ENCODE data around the gene TRAF4.

TRAF4 gene, protein sequence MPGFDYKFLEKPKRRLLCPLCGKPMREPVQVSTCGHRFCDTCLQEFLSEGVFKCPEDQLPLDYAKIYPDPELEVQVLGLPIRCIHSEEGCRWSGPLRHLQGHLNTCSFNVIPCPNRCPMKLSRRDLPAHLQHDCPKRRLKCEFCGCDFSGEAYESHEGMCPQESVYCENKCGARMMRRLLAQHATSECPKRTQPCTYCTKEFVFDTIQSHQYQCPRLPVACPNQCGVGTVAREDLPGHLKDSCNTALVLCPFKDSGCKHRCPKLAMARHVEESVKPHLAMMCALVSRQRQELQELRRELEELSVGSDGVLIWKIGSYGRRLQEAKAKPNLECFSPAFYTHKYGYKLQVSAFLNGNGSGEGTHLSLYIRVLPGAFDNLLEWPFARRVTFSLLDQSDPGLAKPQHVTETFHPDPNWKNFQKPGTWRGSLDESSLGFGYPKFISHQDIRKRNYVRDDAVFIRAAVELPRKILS

DNA sequence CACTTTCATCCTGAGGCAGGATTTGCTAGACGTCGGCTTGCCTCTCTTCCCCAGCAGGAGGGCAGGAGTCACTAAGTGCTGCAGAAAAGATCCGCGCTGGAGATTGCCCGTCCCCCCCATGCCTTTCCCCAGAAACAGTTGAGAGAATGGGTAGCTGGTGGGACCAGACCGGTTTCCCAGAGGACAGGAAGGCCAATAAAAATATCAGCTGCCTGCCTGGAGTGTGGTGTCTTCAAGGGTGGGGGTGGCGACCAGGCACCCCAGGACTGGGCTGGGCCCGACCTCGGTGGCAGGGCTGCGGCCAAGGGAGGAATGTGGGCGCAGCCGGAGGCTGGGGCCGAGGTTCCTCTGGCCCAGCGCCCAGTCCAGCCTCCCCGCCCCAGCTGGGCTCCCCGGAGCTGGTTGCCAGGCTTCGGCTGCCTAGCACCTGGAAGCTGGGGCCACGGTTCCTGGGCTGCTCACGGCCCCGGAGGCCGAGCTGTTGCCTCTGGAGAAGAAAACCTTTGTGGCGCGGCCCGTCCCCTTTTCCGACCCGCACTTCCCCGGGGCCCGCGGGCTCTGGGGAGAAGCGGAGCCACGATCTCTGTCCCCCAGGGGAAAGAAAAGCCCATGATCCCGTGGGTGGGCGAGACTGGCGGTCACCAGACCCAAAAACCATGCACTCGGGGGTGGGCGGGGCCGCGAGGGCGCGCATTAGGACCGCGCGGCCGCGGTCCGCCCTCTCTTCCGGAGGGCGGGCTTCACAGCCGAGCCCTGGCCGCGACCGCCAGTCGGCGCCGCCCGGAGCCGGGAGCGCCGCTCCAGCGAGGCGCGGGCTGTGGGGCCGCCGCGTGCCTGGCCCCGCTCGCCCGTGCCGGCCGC, at the start of gene TRAF4:
TSS of gene TRAF4 (plus strand) at position 769 of the 861 bp plus-strand sequence. CDS start 102 bp downstream, outside the sequence.
- DNase-seq, result peak; percentile 73

DNA sequence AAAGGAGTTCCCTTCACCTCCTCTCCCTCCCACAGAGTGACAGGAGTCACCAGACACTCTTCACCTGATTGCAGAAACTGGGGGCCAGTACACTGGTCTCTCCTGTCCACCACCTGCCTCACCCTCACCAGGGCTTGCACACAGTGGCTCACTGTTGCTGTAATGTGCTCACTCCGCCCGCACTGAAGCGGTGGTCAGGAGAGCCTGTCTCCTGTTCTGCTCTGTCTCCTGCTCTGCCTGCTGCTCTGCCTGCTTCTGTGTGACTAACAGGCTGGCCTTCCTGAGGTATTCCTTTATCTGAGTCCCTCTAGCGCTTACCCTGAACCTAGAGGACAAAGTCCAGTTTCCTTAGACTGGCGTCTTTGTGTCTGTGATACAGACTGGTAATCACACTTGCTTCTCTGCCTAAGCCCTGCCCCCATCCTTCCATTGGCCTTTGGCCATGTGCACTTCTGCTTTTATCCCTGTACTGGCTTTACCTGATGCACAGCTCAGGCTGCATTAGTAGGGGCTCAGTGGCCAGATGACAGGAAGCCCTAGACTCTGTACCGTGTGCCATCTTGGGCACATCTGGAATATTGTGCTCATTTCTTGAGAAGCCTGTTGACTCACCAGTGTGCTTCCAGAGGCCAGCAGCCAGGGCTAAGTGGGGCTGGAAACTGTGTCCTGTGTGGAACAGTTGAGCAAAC, 45.4 kb upstream of the TRAF4 start:
- no peak for DNase-seq

DNA sequence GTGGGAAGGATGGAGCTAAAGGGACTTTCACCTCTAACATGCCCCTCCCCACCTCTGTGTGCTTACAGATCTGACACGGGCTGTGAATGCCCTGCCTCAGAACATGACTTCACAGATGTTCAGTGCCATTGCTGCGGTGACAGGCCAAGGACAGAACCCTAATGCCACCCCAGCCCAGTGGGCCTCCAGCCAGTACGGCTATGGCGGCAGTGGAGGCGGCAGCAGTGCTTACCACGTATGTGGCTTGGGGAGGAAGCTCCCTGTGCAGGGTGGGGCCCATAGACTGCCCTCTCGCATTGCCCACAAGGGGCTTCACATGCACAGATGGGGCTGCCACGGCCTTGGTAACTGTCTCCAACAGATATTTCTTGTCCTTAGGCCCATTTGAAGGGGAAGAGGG, 43.5 kb upstream of the TRAF4 start:
- no peak for DNase-seq

DNA sequence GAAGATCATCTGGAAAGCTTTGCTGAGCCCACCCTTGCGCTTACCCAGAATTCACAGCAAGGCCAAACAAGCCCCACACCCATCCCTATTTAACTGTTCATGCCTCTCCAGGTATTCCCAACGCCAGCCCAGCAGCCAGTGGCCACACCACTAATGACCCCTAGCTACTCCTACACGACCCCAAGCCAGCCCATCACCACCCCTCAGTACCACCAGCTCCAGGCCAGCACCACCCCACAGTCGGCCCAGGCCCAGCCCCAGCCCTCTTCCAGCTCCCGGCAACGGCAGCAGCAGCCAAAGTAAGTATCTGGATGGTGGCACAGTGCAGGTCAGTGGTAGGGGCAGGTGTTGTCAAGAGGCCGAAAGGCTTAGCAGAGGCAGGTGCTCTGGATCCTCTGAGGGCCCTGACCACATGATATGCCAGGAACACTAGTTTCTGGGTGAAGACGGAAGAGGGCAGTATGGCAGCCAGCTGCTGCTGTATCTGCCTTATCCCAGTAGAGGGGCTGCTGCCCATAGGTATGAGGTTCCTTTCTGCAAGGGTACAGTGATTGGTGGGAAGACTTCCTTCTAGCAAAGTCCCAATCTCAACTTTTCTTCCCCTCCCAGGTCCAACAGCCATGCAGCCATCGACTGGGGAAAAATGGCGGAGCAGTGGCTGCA, 42.9 kb upstream of the TRAF4 start:
- DNase-seq, result no peak

DNA sequence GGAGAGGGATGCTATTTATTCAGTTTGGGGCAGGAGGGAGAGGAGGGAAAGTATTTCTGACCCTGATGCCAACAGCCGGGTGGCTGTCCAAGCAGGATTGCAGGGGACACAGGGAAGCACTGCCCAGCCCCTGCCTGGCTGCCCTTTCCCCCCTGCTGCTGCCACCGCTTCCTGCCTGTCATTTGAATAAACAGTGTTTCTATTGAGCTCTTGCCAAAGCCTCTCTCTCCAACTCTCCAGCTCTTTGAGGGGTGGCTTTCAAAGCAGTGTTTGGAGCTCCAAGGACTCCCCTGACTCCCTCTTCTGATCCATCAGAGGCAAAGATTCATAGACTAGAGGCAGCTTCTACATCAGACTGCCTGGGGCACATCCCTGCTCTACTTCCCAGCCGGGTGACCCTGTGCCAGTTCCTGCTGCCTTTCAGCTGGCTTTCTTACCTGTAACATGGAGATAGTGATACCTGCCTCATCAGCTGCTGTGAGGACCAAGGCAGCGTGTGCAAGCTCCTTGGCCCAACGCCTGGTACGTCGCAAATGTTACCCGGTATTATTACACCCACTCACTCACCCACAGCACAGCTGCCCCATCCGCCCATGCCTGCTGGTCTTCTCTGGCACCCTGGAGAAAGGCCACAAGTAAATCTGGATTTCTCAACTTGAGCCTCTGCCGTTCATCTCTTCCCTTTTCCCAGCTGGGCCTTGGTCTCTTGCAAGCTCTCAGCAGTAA, 41.6 kb upstream of the TRAF4 start:
- no peak for DNase-seq

DNA sequence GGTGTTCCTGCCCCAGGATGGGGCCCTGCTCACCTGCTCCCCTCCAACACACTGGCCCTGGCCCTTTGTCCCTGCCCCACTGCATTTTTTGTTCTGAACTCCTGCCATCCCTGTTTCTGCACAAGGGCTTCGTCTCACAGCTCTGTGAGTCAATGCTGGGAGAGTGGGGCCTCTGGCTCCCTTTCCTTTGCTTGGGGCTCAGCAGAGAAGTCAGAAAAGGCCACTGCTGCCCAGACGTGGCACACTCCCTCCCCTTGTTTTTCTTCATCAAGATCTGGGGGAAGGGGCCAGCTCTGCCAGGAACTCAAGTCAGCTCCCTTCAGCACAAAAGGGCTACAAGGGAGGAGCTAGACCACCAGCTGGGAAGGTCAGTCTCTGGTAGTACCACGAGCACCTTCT, 41.1 kb upstream of the TRAF4 start:
- no peak for DNase-seq

DNA sequence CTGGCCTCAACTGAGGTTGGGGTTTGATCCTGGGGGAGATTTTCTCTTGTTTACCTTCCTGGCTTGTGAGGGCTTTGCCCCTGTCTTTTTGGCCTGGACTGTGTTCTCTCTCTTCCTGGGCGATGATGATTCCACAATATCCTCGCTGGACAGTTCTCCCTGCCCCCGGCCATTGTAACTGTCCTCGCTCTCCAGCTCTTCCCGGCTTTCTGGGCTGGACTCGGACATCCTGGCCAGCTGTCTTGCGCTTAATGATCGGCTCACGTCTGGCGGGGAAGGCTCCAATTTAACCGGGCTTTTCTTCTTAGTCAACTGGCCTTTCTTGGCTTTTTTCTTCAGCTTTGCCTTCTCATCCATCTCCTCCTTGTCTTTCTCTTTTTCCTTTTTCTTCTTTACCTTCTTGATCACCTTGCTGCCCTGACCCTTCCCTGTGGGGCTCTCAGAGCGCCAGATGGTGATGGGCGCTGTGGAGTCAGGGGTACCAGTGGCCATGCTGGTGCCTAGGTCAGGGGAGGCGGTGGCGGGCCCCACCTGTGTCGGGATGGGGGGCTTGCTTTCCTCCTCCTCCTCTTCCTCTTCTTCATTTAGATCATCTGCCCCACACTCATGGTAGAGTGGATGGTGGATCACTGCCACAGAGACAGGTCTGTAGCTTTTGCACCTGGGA, 40.1 kb upstream of the TRAF4 start:
- no peak for DNase-seq

DNA sequence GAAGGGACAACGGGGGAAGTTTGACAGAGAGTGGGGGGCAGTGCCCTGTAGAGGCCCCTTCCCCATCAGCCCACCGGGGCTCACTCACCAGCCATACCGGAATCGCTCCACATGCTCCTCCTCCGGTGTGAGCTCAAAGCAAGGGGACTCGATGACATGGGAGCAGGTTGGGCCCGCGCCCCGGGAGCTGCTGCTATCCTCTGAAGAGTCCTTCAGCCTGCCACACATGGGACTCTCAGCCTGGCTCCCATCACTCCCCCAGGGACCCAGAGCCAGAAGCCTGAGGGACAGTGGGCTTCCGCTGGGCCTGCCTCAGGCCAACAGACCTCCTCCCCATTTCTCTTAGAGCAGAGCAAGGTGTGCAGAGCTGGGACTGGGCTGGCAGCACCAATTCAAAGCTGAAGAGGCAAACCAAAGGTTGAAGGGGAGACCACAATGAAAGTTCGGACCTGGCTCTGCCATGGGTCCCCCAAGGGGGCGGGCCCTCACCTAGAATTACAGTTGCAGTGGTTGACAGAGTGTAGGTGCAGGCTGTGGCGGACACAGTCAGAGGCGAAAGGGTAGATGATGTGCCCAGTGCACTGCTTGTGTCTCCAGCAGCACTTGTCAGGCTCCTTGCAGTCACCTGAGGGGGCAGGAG, 39.5 kb upstream of the TRAF4 start:
- DNase-seq, result no peak

DNA sequence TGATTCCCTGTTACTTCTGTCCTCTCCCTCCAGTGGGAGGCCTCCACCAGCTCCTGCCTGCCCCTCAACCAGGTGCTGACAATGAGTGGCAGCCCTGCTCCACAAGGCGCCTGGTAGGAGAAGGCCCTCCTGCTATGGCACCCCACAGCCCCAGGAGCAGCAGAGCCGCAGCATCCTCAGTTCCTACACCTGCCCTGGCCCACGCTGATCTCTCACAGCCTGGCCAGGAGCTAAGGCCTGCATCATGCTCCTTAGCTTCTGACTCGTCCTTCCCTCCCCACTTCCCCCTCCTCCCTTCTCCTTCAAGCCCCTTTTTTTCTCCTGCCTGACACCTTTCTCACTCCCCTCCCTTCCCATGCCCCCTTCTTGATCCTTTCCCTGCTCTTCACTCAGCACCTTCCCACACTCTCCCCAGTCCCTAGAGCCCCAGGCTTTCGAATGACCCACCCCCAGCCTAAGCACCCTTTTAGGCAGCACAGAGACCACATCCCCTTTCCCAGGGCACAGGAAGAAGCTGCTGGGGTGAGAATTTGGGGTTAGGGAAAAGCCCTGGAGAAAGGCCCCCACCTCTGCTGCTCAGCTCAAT, 38.6 kb upstream of the TRAF4 start:
- no peak for DNase-seq

DNA sequence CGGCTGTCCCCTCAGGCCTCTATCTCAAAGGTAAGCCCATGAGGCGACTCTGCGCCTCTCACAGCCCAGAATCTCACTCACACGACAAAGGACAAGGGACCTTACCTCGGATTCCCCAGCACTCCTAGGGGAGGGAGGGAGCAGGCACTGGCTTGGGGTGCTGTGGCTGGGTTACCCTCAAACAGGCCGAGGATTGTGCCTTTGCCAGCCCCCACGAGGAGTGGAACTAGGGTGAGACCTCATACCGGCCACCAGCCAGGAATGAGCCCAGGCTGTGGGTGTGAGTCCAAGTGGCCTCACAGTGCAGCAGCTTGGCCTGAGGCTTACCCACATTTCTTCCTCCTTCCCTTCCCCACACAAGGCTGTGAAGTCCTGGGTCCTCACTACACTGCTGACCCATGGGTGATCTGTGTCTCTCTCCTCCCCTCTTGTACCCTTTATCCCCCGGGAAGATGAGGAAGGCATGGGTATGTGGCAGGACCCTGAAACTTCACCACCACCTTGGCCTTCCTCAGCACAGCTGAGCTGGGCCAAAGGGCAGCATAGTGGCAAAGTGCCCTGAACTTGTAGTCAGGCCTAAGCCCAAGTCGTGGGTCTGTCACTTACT, 38.0 kb upstream of the TRAF4 start:
- DNase-seq, result no peak

DNA sequence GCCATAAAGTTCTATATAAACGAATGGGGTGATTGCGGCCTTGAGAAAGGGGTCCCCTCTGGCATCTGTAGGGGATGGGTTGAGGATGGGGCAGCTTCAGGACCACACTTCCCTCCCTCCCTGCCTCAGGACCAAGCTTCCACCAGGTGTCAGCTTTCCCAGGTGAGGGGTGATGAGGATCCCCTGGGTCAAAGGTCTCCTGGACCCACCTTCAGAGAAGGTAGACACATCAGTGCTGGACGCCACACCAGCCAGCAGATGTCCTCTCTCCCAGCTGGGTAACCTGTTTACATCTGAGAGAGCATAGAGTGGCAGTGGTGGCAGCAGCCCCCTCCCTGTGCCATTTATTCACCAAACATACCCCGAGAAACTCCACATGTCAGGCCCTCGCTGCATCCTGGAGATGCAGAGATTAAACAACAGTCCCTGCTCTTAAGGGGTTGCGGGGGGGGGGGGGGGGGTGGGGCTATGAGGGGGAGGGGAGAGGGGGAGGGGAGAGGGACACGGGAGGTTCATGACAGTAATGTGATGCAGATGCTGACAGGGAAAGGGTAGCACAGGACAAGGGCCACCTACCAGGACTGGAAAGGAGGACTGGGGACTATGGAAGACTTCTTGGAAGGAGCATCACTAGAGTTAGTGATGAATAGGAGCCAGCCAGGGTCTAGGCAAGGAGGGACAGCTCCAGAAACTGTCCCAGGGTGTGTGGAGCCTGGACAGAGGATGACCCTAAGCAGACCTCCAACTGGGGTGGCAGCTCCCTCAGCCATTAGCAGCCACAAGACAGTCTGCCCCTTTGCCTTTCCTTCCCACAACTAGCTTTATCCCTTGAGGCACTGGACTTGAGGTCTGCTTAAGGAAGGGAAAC, 37.1 kb upstream of the TRAF4 start:
- no peak for DNase-seq

DNA sequence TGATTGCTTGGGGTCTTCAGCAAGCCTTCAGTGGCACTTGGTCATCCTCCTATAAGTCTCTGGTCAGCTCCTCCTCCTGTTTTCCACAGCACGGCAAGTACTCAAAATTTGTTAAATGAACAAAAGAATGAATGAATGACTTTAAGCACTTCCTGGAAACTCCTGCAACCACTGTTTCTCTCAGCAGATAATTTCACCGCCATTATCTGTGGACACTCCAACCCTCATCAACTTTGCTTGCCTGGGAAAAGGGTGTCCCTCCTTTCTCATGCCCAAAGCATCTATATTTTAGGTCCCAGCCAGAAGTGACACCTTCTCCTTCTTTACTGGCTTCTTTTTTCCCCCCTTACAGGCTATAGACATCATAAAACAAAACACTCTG, 36.5 kb upstream of the TRAF4 start:
- DNase-seq, result no peak

DNA sequence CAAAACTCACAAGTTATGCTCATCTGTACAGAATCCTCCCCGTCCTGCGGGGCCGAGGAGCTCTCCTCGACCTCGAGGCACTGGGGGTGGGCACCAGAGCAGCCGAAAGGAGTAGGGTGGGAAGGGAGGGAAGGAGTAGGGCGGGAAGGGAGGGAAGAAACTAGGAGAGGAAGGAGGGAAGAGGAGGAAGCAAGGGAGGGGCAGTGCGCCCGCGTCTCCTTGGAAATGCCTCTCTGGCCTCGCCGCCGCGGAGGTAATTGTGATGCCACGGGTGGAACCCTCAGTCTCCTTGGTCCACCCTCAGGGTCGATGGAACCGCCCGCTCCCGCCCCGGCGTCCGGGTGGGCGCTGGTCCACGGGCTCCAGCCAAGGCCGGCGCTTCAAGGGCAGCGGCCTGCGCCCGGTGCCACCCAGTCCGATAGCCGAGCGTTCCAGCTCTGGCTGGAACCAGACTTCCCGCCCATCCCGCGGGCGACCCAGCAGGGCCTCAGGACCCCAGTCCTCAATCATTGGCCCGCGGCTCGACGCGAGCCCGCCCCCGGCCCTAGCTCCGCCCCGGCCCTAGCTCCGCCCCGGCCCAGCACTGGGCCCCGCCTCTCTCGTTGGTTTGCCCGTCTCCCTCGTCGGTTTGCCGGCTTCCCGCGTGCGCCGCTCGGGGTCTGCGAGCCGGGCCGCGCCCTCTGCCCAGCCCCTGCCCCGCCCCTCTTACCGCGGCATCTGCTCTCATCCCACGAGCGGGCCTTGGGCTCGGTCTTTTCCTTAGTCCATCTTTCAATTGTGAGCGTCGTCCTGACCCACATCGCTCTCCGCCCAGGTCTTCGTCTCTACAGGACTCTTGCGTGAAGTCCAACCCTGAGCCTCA, 32.7 kb upstream of the TRAF4 start:
- peak; percentile 89 for DNase-seq

DNA sequence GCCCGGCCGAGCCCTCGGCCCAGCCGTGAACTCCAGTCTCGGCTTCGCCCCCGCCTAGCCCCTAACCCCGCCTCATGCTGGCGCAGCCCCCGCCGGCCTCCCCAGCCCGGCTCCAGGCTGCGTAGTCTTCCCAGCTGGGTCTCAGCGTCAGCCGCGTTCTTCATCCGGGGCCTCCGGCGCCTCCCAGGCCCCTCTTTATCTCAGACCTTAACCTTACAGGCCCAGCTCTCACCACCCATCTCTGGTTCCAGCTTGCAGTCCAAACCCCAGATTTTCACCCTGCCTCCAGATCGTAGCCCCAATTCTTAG, 32.1 kb upstream of the TRAF4 start, which contains the start of gene PROCA1:
TSS of gene PROCA1 (minus strand) at position 166 of the 309 bp plus-strand sequence. CDS start 228 bp downstream, outside the sequence.
- DNase-seq, result peak; percentile 32

DNA sequence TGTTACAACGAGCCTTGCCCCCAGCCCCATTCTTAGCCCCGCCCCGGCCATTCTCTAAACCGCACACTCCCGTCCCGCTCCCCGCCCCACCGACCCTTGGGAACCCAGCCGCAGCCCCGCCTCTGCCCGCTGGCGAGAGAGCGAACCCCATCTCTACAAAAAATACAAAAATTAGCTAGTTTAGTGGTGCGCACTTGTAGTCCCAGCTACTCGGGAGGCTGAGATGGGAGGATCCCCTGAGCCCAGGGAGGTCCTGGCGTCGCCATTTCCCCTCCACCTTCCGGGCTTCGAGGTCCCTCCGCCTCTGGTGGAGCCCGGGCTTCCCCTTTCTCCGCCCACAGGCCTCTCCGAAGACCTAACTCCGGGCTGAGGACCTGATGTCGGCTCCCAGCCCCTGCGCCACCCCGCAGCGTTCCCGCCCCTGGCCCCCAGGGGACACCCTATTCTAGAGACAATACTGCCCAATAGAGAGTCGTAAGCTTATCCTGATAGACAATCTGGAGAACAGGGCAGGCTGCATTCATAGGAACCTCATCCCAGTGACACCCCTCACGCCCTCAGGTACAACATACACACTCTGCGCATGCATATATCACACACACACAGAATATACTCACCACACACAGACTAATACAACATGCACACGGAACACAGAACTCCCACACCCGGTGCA, 31.6 kb upstream of the TRAF4 start:
- DNase-seq, result peak; percentile 76

DNA sequence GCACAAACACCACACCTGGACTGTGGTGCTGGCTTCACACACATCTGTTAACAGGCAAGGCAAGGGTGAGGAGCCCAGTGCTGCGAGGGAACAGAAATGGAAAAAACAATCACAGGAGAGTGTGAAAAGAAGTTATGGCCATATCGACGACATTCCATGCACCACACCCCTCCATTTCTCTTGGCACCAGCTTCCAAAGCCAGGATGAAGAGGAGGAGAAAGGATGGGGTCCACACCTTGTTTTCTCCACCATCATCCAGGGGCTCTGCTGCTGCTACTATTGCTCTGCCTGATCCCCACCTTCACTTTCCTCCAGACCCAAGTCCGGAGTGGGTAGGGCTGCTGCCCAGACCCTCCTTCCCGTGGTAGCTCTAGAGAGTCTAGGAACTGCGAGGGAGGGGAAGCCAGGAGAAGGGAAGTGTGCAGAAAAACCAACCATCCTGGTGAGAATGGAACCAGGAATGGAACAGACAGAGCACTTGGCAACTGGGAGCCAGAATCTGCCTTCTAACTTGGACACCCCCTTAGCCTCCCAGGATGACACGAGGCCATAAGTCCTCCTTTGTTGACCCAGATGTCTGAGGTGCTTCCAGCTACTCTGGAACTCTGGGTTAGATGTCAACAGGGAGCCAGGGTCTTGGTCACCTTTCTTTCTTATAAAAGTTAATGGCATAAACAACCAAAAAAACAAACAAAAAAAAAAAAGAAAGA, 31.0 kb upstream of the TRAF4 start:
- no peak for DNase-seq

DNA sequence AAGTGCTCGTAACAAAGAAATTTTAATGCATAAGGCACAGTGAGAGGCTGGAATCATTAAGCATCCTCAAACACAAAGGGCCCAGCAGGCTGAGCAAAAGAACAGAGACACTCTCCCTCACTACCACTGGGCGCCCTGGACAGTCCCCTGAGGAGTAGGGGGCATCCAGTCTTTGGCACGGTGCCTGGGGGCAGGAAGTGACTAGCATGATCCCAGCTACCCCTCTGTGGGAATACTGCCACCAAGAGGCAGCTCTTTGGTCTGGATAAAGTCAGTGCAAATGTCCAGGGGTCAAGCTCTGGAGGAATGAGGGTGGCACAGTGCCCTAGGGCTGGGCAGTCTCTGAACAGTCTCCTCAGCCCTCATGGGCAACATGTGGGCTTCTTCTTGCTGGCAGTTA, 29.5 kb upstream of the TRAF4 start:
- DNase-seq, result no peak
